Endothelial cell of umbilical vein (primary cell): ENCODE results near the gene NOP9. TPM values are rescaled to one million over a fixed set of nuclear protein-coding genes. Genes with fewer than 3 reads are reported as not detected.

Experiments
- BruUV-seq: library from RNA; stranded (reverse); fragments of 400-500 nt; replicated peaks from 2 replicates; lab custom pipeline; 2021; lab: Mats Ljungman, UMichigan
- CTCF ChIA-PET: fragments of 300-600, 350-600 bp; sonication (Branson Sonifier 250); formaldehyde crosslinking; loops from one replicate; lab custom pipeline; 2021; ENCODE audit warnings: antibody characterized with exemption, inconsistent platforms; lab: Charles Lee
- POLR2A ChIA-PET: fragments of 300-600, 350-600 bp; sonication (Branson Sonifier 250); formaldehyde crosslinking; loops from one replicate; lab custom pipeline; 2021; ENCODE audit warnings: antibody characterized with exemption, inconsistent platforms; lab: Charles Lee
- DNase-seq: peaks from one replicate; pipeline ENCODE4 v3.0.0-alpha.2; 2011; ENCODE audit warnings: low read depth, low spot score
- FAIRE-seq: peaks from 2 replicates; lab custom pipeline; 2011; peaks lifted over from hg19 to GRCh38; lab: Jason Lieb, UNC
- H2AFZ ChIP-seq: 2 replicates; pipeline ENCODE4 v1.6.0; 2012; ENCODE audit warnings: low read depth, low read length, control low read depth, inconsistent platforms
- H3K27ac ChIP-seq: 2 replicates; pipeline ENCODE4 v1.5.1; 2011; ENCODE audit warnings: low read depth, mild to moderate bottlenecking, control low read depth, low read length, moderate library complexity; ENCODE audit not compliant: insufficient read depth
- H3K27me3 ChIP-seq, 2 experiments: 2 replicates each; pipeline versions ENCODE4 v1.6.0 to v1.6.1; 2011; ENCODE audit warnings: low read length in 2 of 2, mixed read lengths in 1 of 2; ENCODE audit not compliant: control insufficient read depth in 2 of 2, insufficient read depth in 2 of 2
- H3K36me3 ChIP-seq, 2 experiments: 2 replicates in 1 of 2; 3 replicates in 1 of 2; pipeline ENCODE4 v1.5.1; 2011; ENCODE audit warnings: low read length in 2 of 2, mild to moderate bottlenecking in 1 of 2, moderate library complexity in 1 of 2; ENCODE audit not compliant: control insufficient read depth in 2 of 2, insufficient read depth in 2 of 2; ENCODE audit errors: extremely low read depth in 1 of 2
- H3K4me1 ChIP-seq: 3 replicates; pipeline ENCODE4 v1.5.1; 2011; ENCODE audit warnings: mild to moderate bottlenecking, low read length; ENCODE audit not compliant: control insufficient read depth, insufficient read depth; ENCODE audit errors: extremely low read depth
- H3K4me2 ChIP-seq: 2 replicates; pipeline ENCODE4 v1.6.1; 2011; ENCODE audit warnings: low read length, control low read depth, mixed read lengths; ENCODE audit not compliant: insufficient read depth
- H3K4me3 ChIP-seq, 3 experiments: fragments of 200-600 bp in 1 of 3; sonication (generic), shearing (Covaris generic) in 1 of 3; replicated peaks in 1 of 3; 2 replicates each; pipeline ENCODE4 v1.5.1; 2011 to 2016; ENCODE audit warnings: control low read depth in 3 of 3, low read length in 3 of 3, mild to moderate bottlenecking in 2 of 3, inconsistent platforms in 1 of 3, low read depth in 1 of 3, moderate library complexity in 1 of 3; ENCODE audit not compliant: insufficient read depth in 1 of 3
- H3K79me2 ChIP-seq: 2 replicates; pipeline ENCODE4 v1.6.0; 2012; ENCODE audit warnings: low read length, inconsistent platforms; ENCODE audit not compliant: control insufficient read depth, insufficient read depth
- H3K9ac ChIP-seq: replicated peaks from 2 replicates; pipeline ENCODE3; 2011; ENCODE audit warnings: low read length, control low read depth; ENCODE audit not compliant: insufficient read depth; ENCODE audit errors: extremely low read depth
- H3K9me1 ChIP-seq: replicated peaks from 3 replicates; pipeline ENCODE4 v1.6.0; 2011; ENCODE audit warnings: mild to moderate bottlenecking, low read length; ENCODE audit not compliant: control insufficient read depth, insufficient read depth; ENCODE audit errors: extremely low read depth
- H3K9me3 ChIP-seq: replicated peaks from 2 replicates; pipeline ENCODE4 v1.5.1; 2012; ENCODE audit warnings: low read length, inconsistent platforms; ENCODE audit not compliant: control insufficient read depth, insufficient read depth
- H4K20me1 ChIP-seq: replicated peaks from 2 replicates; pipeline ENCODE3; 2011; ENCODE audit warnings: mild to moderate bottlenecking, low read length; ENCODE audit not compliant: control insufficient read depth, insufficient read depth; ENCODE audit errors: extremely low read depth
- CTCF ChIP-seq, 2 donors: IDR thresholded peaks; 1 replicate in 1 of 2; 2 replicates in 1 of 2; pipeline ENCODE4 v1.5.1; 2011; ENCODE audit warnings: low read length in 2 of 2, mild to moderate bottlenecking in 2 of 2, moderate library complexity in 2 of 2, control low read depth in 1 of 2, inconsistent platforms in 1 of 2, low read depth in 1 of 2; ENCODE audit not compliant: insufficient read depth in 1 of 2; ENCODE audit errors: extremely low read depth in 1 of 2
- EZH2 ChIP-seq: IDR thresholded peaks from 2 replicates; pipeline ENCODE4 v1.6.1; 2012; ENCODE audit warnings: borderline replicate concordance, low read depth, mild to moderate bottlenecking, moderate library complexity, low read length, inconsistent platforms; ENCODE audit not compliant: severe bottlenecking
- FOS ChIP-seq: IDR thresholded peaks from 2 replicates; pipeline ENCODE4 v1.6.1; 2011; ENCODE audit warnings: mild to moderate bottlenecking, low read length, moderate library complexity, borderline replicate concordance; ENCODE audit not compliant: insufficient read depth
- GATA2 ChIP-seq: IDR thresholded peaks from 2 replicates; pipeline ENCODE4 v1.7.0; 2011; ENCODE audit warnings: low read depth, mild to moderate bottlenecking, moderate library complexity, mixed read lengths, low read length; ENCODE audit not compliant: insufficient read length, insufficient read depth
- JUN ChIP-seq: IDR thresholded peaks from 2 replicates; pipeline ENCODE4 v1.6.1; 2011; ENCODE audit warnings: borderline replicate concordance, low read depth; ENCODE audit not compliant: insufficient read length, insufficient read depth
- MYC ChIP-seq: IDR thresholded peaks from one replicate; pipeline ENCODE4 v1.6.1; 2011; ENCODE audit warnings: mild to moderate bottlenecking, low read depth, low read length
- POLR2A ChIP-seq: IDR thresholded peaks from 2 replicates; pipeline ENCODE4 v1.6.1; 2012; ENCODE audit warnings: low read depth, mild to moderate bottlenecking, control low read depth, low read length
- POLR2AphosphoS5 ChIP-seq: IDR thresholded peaks from 2 replicates; pipeline ENCODE4 v1.6.1; 2012; ENCODE audit warnings: low read depth, mild to moderate bottlenecking, control low read depth, low read length, moderate library complexity; ENCODE audit not compliant: insufficient read depth
- dilution Hi-C: fragments of 300-500 bp; cut with MboI; formaldehyde crosslinking; loops from one replicate; pipeline ENCODE4 v1.15.0; 2019; ENCODE audit warnings: low sequenced_read_pairs; ENCODE audit not compliant: extremely low pct_ligation_motif_present
- intact Hi-C: fragments of 100-400 bp; cut with micrococcal nuclease; formaldehyde crosslinking; loops from one replicate; pipeline ENCODE4 v1.10.0; 2022
- polyA plus RNA-seq, 4 experiments: library from polyadenylated mRNA; depleted of rRNA in 3 of 4; stranded (reverse) in 3 of 4; unstranded in 1 of 4; fragments of >200 nt; gene quantifications; 2 replicates each; pipeline versions ENCODE4 v1.2.1 to v1.2.3, GENCODE V29; 2011 to 2012; ENCODE audit warnings: missing spikeins in 1 of 4
- small RNA-seq: library from RNA; depleted of rRNA; stranded (forward); fragments of <200 nt; gene quantifications from one replicate; pipeline ENCODE3, GENCODE V24; 2012; ENCODE audit warnings: low replicate concordance, low read depth; ENCODE audit not compliant: insufficient read depth, insufficient read length
- total RNA-seq: library from RNA; stranded (reverse); gene quantifications from 2 replicates; pipeline ENCODE4 v1.2.3, GENCODE V29; 2021
- TF ChIP-seq, protein P1 (sequence below): IDR thresholded peaks from 2 replicates; pipeline ENCODE4 v1.6.1; 2011; ENCODE audit not compliant: insufficient read depth, insufficient read length

The NOP9 gene
- total and polyA plus RNA-seq, 2 donors (not counting 3 experiments of a cell fraction or from before 2014, with no cell fraction given): 16.2 to 31.0 TPM

DNA sequence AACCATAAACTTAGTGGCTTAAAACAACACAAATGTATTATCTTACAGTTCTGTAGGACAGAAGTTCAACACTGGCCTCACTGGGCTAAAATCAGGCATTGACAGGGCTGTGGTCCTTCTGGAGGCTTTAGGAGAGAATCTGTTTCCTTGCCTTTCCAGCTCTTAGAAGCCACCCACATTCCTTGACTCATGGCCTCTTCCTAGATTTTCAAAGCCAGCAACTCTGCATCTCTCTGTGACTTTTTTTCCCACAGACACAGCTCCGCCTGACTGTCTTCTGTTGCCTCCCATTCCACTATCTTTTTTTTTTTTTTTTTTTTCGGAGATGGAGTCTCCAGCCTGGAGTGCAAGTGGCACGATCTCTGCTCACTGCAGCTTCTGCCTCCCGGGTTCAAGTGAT, 56.6 kb downstream of the NOP9 start:
- intact Hi-C loops: no loop called here

More for the DNA sequence above, 56.6 kb downstream of the NOP9 start:
- H3K9me3 ChIP-seq: no peaks in the 10 kb centered on the region
- H3K27me3 ChIP-seq: peaks cover 15 to 16% of the 10 kb centered on the region in 2 experiments
- no peaks in the 10 kb centered on the region for H3K36me3 ChIP-seq
- POLR2A ChIA-PET: no interaction called here
- no peak overlapping the region for H3K4me2 ChIP-seq
- no peak overlapping the region for H3K4me3 ChIP-seq
- CTCF ChIA-PET: interaction anchor here (0.7 to 8.1 kb wide), 4 partner anchors 9 to 316 kb away, joined by 3 to 52 read pairs (median 4); no protein-coding TSS in a partner anchor
- FAIRE-seq (no peak), DNase-seq (no peak)
- H2AFZ ChIP-seq: no peak overlapping the region
- dilution Hi-C loops: no loop called here
- no TSS peak for BruUV-seq
- H3K9ac ChIP-seq: no peak overlapping the region
- H3K9me1 ChIP-seq: no peaks in the 10 kb centered on the region
- no peaks in the 10 kb centered on the region for H4K20me1 ChIP-seq
- no peaks in the 10 kb centered on the region for H3K79me2 ChIP-seq
- TF ChIP-seq POLR2AphosphoS5: no peak
- TF ChIP-seq CTCF (IDR thresholded peaks at IDR 0.05; ENCODE audit: extremely low read depth in 1 of 2, insufficient read depth in 1 of 2, low read depth in 1 of 2, low read length in 2 of 2): no peak
- TF ChIP-seq POLR2A: no peak
- TF ChIP-seq JUN: no peak
- TF ChIP-seq MYC: no peak
- no peak for TF ChIP-seq FOS
- no peak for TF ChIP-seq GATA2
- no peak for TF ChIP-seq EZH2
- TF ChIP-seq, protein P1, sequence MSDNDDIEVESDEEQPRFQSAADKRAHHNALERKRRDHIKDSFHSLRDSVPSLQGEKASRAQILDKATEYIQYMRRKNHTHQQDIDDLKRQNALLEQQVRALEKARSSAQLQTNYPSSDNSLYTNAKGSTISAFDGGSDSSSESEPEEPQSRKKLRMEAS: no peak
- no peaks in the 10 kb centered on the region for H3K4me1 ChIP-seq
- H3K27ac ChIP-seq: no peak overlapping the region

Small RNA genes lying within 50 kb of the gene (small RNA-seq; reads per million reads assigned to genes)
- gene RF00026: not detected

Other genes starting within 250 kb of the NOP9 start
Only the 30 nearest of the 34 such genes appear.
- 32.1 and 38.5 TPM in 2 replicates for gene DCAF11, start 185.1 kb upstream of the NOP9 start, total RNA-seq
- gene DCAF11, start 185.1 kb upstream of the NOP9 start, polyA plus RNA-seq: 33.8 and 37.3 TPM in 2 replicates
- 0.62 and 0.71 TPM in 2 replicates for gene NRL, start 184.9 kb upstream of the NOP9 start, total RNA-seq
- 1.1 and 1.9 TPM in 2 replicates for gene NRL, start 184.9 kb upstream of the NOP9 start, polyA plus RNA-seq
- not detected in 2 replicates for gene FITM1, start 169.2 kb upstream of the NOP9 start, total RNA-seq
- gene FITM1, start 169.2 kb upstream of the NOP9 start, polyA plus RNA-seq: 0.54 and 0.81 TPM in 2 replicates
- 120 and 135 TPM in 2 replicates for gene PSME1, start 163.7 kb upstream of the NOP9 start, total RNA-seq
- gene PSME1, start 163.7 kb upstream of the NOP9 start, polyA plus RNA-seq: 68.1 and 98.1 TPM in 2 replicates
- 19.0 and 21.8 TPM in 2 replicates for gene EMC9, start 158.3 kb upstream of the NOP9 start, total RNA-seq
- 31.8 and 38.0 TPM in 2 replicates for gene EMC9, start 158.3 kb upstream of the NOP9 start, polyA plus RNA-seq
- gene PSME2, start 153.2 kb upstream of the NOP9 start, total RNA-seq: 107 and 126 TPM in 2 replicates
- gene PSME2, start 153.2 kb upstream of the NOP9 start, polyA plus RNA-seq: 66.5 and 69.8 TPM in 2 replicates
- gene RNF31, start 152.4 kb upstream of the NOP9 start, total RNA-seq: 66.5 and 69.7 TPM in 2 replicates
- gene RNF31, start 152.4 kb upstream of the NOP9 start, polyA plus RNA-seq: 32.3 TPM in 2 replicates
- 33.2 and 46.1 TPM in 2 replicates for gene IRF9, start 138.6 kb upstream of the NOP9 start, total RNA-seq
- gene IRF9, start 138.6 kb upstream of the NOP9 start, polyA plus RNA-seq: 44.6 and 55.3 TPM in 2 replicates
- 29.6 and 33.6 TPM in 2 replicates for gene REC8, start 127.8 kb upstream of the NOP9 start, total RNA-seq
- 8.7 and 12.5 TPM in 2 replicates for gene REC8, start 127.8 kb upstream of the NOP9 start, polyA plus RNA-seq
- 52.6 and 66.5 TPM in 2 replicates for gene IPO4, start 111.0 kb upstream of the NOP9 start, total RNA-seq
- 24.6 and 27.6 TPM in 2 replicates for gene IPO4, start 111.0 kb upstream of the NOP9 start, polyA plus RNA-seq
- 58.5 and 60.7 TPM in 2 replicates for gene TM9SF1, start 104.4 kb upstream of the NOP9 start, total RNA-seq
- gene TM9SF1, start 104.4 kb upstream of the NOP9 start, polyA plus RNA-seq: 64.4 and 71.5 TPM in 2 replicates
- 0.42 and 0.74 TPM in 2 replicates for gene TSSK4, start 94.2 kb upstream of the NOP9 start, total RNA-seq
- gene TSSK4, start 94.2 kb upstream of the NOP9 start, polyA plus RNA-seq: 0.10 TPM in 1 of 2 replicates, not detected in the other
- 39.7 and 40.9 TPM in 2 replicates for gene CHMP4A, start 86.4 kb upstream of the NOP9 start, total RNA-seq
- 32.6 and 46.4 TPM in 2 replicates for gene CHMP4A, start 86.4 kb upstream of the NOP9 start, polyA plus RNA-seq
- 8.1 and 9.9 TPM in 2 replicates for gene MDP1, start 83.8 kb upstream of the NOP9 start, total RNA-seq
- gene MDP1, start 83.8 kb upstream of the NOP9 start, polyA plus RNA-seq: 21.4 and 22.7 TPM in 2 replicates
- 243 and 261 TPM in 2 replicates for gene NEDD8, start 67.5 kb upstream of the NOP9 start, total RNA-seq
- gene NEDD8, start 67.5 kb upstream of the NOP9 start, polyA plus RNA-seq: 316 and 329 TPM in 2 replicates
- 58.1 and 62.4 TPM in 2 replicates for gene GMPR2, start 66.9 kb upstream of the NOP9 start, total RNA-seq
- 50.0 and 61.8 TPM in 2 replicates for gene GMPR2, start 66.9 kb upstream of the NOP9 start, polyA plus RNA-seq
- 53.7 and 58.5 TPM in 2 replicates for gene TINF2, start 57.2 kb upstream of the NOP9 start, total RNA-seq
- 34.4 and 44.2 TPM in 2 replicates for gene TINF2, start 57.2 kb upstream of the NOP9 start, polyA plus RNA-seq
- 3.4 and 3.9 TPM in 2 replicates for gene TGM1, start 36.7 kb upstream of the NOP9 start, total RNA-seq
- 1.0 and 2.1 TPM in 2 replicates for gene TGM1, start 36.7 kb upstream of the NOP9 start, polyA plus RNA-seq
- gene RABGGTA, start 28.3 kb upstream of the NOP9 start, total RNA-seq: 29.3 and 29.5 TPM in 2 replicates
- gene RABGGTA, start 28.3 kb upstream of the NOP9 start, polyA plus RNA-seq: 80.1 and 102 TPM in 2 replicates
- 18.0 and 20.0 TPM in 2 replicates for gene DHRS1, start 70 bp upstream of the NOP9 start, total RNA-seq
- 69.5 and 70.2 TPM in 2 replicates for gene DHRS1, start 70 bp upstream of the NOP9 start, polyA plus RNA-seq
- gene CIDEB, start 8.1 kb downstream of the NOP9 start, total RNA-seq: 4.6 and 5.2 TPM in 2 replicates
- gene CIDEB, start 8.1 kb downstream of the NOP9 start, polyA plus RNA-seq: 7.2 and 14.9 TPM in 2 replicates
- gene LTB4R2, start 10.3 kb downstream of the NOP9 start, total RNA-seq: 9.1 and 13.1 TPM in 2 replicates
- gene LTB4R2, start 10.3 kb downstream of the NOP9 start, polyA plus RNA-seq: 5.5 and 7.6 TPM in 2 replicates
- gene LTB4R, start 11.7 kb downstream of the NOP9 start, total RNA-seq: 6.2 and 10.5 TPM in 2 replicates
- gene LTB4R, start 11.7 kb downstream of the NOP9 start, polyA plus RNA-seq: 9.1 and 11.7 TPM in 2 replicates
- 84.0 and 87.0 TPM in 2 replicates for gene ADCY4, start 35.2 kb downstream of the NOP9 start, total RNA-seq
- gene ADCY4, start 35.2 kb downstream of the NOP9 start, polyA plus RNA-seq: 81.6 and 101 TPM in 2 replicates
- gene RIPK3, start 40.1 kb downstream of the NOP9 start, total RNA-seq: 5.1 and 9.0 TPM in 2 replicates
- 2.4 and 3.1 TPM in 2 replicates for gene RIPK3, start 40.1 kb downstream of the NOP9 start, polyA plus RNA-seq
- 88.1 and 88.5 TPM in 2 replicates for gene NFATC4, start 68.3 kb downstream of the NOP9 start, total RNA-seq
- gene NFATC4, start 68.3 kb downstream of the NOP9 start, polyA plus RNA-seq: 79.5 and 94.8 TPM in 2 replicates
- gene NYNRIN, start 99.2 kb downstream of the NOP9 start, total RNA-seq: 42.8 and 45.1 TPM in 2 replicates
- gene NYNRIN, start 99.2 kb downstream of the NOP9 start, polyA plus RNA-seq: 37.2 and 38.8 TPM in 2 replicates
- gene CBLN3, start 129.8 kb downstream of the NOP9 start, total RNA-seq: 5.0 and 8.6 TPM in 2 replicates
- 7.8 and 7.9 TPM in 2 replicates for gene CBLN3, start 129.8 kb downstream of the NOP9 start, polyA plus RNA-seq
- gene KHNYN, start 130.1 kb downstream of the NOP9 start, total RNA-seq: 63.3 and 66.7 TPM in 2 replicates
- 25.2 and 25.4 TPM in 2 replicates for gene KHNYN, start 130.1 kb downstream of the NOP9 start, polyA plus RNA-seq
- gene SDR39U1, start 142.9 kb downstream of the NOP9 start, total RNA-seq: 38.6 and 40.2 TPM in 2 replicates
- 72.6 and 89.8 TPM in 2 replicates for gene SDR39U1, start 142.9 kb downstream of the NOP9 start, polyA plus RNA-seq